NCI-H187 treated with DMSO at 0.1 percent for 48 hours (cell line): ENCODE data around the gene TBC1D22A.

ENCODE experiments used
- DNase-seq: peaks from one replicate; lab custom pipeline; 2025; lab: John Stamatoyannopoulos, UW

The TBC1D22A gene

GRCh38 chr22:47032956-47033647 is 270.7 kb downstream of the TBC1D22A start:
- DNase-seq, result no peak

GRCh38 chr22:47033648-47034000 is 271.2 kb downstream of the TBC1D22A start:
- DNase-seq, result no peak

DNA sequence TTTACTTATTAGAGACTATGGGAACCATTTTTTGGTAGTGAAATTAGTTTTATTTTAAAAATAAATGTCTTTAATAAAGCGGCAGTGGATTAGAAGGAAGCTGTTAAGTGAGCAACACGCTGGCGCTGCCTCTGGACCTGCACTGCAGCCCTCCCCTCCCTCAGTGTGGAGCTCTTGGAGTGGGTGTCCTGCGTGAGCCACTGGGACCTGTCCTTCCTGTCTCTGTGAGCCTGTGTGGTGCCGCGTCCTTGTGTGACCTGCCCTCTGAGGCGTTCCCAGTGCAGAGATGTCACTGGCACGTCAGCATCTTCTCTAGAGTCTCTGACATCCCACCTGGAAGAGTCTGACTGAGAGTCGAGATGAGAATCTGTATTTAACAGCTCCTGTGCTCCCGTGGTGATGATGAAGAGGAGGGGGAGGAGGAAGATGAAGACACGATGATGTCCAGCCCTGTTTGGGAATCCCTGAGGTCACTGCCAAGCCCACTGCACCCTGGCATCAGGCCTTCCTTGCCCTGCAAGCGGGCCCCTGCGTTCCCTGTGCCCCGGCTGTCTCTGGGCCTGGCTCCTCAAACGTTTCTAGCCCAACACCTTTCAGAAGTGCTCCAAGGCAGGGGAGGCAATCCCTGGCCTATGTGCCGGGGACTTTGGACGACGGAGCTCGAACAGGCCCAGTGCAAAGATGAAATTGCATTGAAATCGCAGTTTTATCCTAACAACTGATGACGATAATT is 271.8 kb downstream of the TBC1D22A start:
- DNase-seq, result no peak

GRCh38 chr22:47034905-47035419 is 272.5 kb downstream of the TBC1D22A start:
- DNase-seq, result no peak

- DNase-seq, result no peak
Observed at GRCh38 chr22:47035425-47035881, 273.0 kb downstream of the TBC1D22A start.

- DNase-seq, result no peak
Observed at GRCh38 chr22:47036352-47036751, 273.9 kb downstream of the TBC1D22A start.

DNA sequence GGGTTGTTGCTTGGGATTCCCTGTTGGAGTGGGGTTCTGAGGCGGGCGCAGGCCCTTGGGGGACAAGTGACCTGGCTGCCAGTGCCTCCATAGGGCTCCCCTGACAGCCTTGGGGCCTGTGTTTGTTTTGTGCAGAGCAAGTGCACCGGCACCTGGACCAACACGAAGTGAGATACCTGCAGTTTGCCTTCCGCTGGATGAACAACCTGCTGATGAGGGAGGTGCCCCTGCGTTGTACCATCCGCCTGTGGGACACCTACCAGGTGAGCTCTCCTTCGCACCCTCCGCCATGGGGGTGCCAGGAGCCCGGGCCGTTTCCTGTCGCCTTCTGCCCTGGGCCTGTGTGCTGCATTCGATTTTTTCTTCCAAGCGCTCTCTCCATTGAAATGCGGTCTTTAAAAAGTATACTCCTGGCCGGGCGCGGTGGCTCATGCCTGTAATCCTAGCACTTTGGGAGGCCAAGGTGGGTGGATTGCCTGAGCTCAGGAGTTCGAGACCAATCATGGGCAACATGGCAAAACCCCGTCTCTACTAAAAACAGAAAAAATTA is 274.6 kb downstream of the TBC1D22A start:
- DNase-seq, result no peak

DNA sequence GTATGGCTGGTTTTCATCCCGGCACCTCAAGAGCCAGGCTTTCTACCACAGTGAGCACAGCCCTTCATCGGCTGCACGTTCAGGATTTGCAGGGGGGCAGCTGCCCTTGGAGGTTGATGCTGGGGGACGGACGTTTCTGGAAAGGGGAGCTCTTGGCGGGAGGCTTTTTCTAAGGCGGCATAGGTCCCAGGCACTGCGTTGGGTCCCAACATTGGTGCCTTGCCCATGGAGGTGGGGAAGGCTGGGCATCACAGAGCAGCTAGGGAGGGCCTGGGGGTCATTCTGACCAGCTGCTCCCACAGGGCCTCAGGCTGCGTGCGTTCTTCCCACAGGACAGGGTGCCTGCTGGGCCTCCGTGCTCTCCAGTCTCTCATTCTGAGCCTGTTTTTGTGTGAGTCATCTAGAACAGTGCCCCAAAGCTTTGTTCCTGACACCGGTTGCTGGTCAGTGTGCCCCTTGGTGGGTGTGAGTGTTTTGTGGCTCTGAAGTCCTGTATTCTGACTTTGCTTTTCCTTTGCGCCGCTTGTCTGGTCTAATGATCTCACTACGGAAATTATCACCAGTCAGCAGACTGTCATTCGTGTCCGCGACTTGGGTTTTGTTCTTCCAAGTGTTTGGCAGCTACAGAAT is 275.9 kb downstream of the TBC1D22A start:
- DNase-seq, result no peak

GRCh38 chr22:47039356-47039755 is 276.9 kb downstream of the TBC1D22A start:
- DNase-seq, result no peak

- DNase-seq, result no peak
Observed at GRCh38 chr22:47040486-47041270, 278.2 kb downstream of the TBC1D22A start.

DNA sequence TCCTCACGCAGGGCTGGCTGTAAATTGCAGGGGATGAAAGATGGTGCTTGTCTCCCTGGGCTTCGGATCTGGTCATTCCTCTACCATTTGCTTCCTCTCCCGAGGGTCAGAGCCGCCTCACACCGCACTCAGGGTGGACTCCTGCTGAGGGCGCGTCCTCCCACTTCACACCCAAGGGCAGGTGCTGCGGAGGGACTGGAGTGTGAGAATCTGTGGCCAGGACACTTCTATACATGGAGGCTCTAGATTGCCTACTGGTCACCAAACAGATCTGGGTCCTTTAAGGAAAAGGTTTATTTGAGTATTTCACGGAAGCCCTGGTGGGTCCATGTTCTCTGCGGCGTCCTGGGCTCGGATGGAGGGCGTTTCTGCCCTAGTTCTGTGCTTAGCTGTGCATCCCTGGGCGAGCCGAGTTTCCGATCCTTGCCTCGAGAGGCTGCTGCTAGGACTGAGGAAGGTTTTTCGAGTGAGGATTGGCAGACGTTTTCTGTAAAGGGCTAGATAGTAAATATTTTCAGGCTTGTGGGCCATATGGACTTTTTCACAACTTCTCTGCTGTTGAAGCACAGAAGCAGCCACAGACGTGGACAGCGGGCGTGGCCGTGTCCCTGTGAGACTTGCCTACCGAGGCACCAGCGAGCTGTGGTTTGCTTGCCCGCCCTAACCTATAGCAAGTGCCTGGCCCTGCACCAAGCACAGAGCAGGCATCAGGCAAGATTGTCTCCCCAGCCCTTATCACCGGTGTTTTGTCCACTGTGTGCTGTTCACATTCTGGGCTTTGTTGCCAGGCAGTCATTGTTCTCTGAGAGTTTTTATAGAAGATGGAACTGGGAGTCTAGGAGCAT is 279.0 kb downstream of the TBC1D22A start:
- no peak for DNase-seq

- no peak for DNase-seq
Observed at GRCh38 chr22:47042116-47042825, 279.8 kb downstream of the TBC1D22A start.

DNA sequence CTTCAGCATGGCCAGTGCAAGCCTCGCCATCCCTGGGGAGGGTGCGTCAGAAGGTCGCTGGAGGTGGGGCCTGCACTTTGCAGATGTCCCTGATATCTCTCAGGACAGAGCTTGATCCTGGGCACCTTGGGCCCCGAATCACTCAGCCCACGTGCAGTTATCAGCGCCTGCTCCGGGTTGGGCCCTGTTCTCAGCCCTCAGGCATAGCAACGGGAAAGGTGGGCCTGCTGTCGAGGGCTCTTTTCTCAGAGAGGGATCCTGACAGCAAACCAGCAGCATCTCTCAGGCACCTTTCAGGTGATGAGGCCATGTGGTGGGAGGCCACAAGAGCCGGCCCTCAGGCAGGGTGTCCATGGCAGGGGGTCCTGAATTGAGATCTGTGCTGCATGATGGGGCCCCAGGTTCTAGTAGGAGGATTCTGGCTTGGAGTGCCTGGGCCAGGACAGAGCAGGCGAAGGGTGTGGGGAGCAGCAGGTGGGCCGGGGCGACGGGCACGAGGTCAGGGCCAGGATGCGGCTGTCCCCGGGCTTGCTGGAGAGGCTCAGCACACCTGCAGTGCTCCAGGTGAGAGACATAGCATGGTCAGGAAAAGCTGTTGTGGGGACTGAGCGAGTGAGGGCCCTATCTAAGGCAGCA is 280.5 kb downstream of the TBC1D22A start:
- no peak for DNase-seq

DNA sequence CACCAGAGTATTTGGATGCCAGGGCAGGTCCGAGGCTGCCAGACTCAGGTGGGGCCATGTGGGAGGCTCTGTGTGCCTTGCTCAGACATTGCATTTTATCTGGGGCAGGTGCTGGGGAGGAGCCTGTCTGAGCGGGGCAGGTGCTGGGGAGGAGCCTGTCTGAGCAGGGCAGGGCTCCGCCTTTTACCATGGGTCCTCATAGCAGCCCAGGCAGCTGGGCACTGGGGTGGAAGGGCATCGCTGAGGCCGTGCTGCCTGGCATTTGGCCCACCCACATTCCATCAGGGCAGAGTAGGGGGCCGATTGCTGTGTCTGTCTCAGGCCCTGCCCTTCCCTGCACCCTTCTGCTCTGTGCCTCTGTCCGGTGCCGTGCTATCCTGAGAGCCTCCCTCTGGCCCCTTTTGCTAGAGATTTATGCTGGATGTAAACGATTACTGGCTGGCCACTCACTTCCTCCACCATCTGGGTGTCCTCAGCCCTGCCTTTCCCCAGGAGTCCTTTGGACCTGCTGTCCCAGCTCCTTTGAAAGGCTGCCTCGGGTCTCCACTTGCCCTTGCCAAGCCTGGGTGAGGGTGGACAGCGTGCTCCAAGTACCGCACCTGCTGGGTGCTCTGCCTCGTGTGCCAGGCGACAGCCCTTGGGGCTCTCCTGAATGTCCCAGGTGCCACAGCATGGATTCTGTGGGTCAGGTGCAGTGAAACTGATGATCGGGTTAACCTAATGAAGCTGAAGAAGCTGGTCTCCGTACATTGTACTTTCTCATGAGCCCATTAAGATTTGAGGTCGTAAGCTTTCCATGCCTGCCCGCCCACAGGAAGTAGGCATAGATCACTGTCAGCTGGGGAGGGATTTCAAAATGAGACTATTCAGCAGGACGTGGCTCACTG is 281.6 kb downstream of the TBC1D22A start:
- DNase-seq, result no peak

- no peak for DNase-seq
Observed at GRCh38 chr22:47044722-47045535, 282.5 kb downstream of the TBC1D22A start.

GRCh38 chr22:47045691-47046410 is 283.4 kb downstream of the TBC1D22A start:
- no peak for DNase-seq

- DNase-seq, result no peak
Observed at GRCh38 chr22:47046411-47047065, 284.1 kb downstream of the TBC1D22A start.
